OCI-LY1 (cell line): ENCODE data around the gene MAPT.
"Not testable (repeated sequence)": the region's sequence is repeated elsewhere in the genome, so short reads cannot be mapped to it uniquely, and the experiment has no call there.

Experiments
- EZH2 ChIP-seq: fragments of 200-600 bp; sonication (generic), shearing (Covaris generic); IDR thresholded peaks from 2 replicates; pipeline ENCODE4 v1.8.0; 2017; ENCODE audit warnings: borderline replicate concordance, mixed run types, mild to moderate bottlenecking, antibody characterized with exemption, low read length, moderate library complexity, mixed read lengths
- TF ChIP-seq, protein P1 (sequence below): fragments of 200-600 bp; sonication (generic), shearing (Covaris generic); IDR thresholded peaks from 2 replicates; pipeline ENCODE4 v1.5.1; 2017; ENCODE audit warnings: mild to moderate bottlenecking, antibody characterized with exemption, low read length, moderate library complexity, mixed read lengths

DNA sequence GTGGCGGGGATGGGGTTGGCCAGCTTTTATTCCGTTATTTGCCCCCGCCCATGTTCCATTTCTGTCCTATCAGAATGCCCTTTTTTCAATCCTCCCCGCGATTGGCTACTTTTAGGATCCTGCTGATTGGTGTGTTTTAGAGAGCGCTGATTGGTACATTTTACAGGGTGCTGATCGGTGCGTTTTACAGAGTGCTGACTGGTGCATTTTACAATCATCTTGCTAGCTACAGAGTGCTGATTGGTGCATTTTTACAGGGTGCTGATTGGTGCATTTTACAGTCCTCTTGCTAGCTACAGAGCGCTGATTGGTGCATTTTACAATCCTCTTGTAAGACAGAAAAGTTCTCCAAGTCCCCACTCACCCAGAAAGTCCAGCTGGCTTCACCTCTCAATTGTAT, 32.2 kb upstream of the MAPT start:
- TF ChIP-seq, protein P1, sequence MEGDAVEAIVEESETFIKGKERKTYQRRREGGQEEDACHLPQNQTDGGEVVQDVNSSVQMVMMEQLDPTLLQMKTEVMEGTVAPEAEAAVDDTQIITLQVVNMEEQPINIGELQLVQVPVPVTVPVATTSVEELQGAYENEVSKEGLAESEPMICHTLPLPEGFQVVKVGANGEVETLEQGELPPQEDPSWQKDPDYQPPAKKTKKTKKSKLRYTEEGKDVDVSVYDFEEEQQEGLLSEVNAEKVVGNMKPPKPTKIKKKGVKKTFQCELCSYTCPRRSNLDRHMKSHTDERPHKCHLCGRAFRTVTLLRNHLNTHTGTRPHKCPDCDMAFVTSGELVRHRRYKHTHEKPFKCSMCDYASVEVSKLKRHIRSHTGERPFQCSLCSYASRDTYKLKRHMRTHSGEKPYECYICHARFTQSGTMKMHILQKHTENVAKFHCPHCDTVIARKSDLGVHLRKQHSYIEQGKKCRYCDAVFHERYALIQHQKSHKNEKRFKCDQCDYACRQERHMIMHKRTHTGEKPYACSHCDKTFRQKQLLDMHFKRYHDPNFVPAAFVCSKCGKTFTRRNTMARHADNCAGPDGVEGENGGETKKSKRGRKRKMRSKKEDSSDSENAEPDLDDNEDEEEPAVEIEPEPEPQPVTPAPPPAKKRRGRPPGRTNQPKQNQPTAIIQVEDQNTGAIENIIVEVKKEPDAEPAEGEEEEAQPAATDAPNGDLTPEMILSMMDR = not testable (repeated sequence)
- TF ChIP-seq EZH2 = not testable (repeated sequence)
